H9 (cell line): ENCODE results near the gene UBE2D1. TPM values are rescaled to one million over a fixed set of nuclear protein-coding genes. Genes with fewer than 3 reads are reported as not detected.

Experiments
- DNase-seq: peaks from one replicate; pipeline ENCODE4 v3.0.0-alpha.2; 2017
- H2AFZ ChIP-seq: one replicate; pipeline ENCODE4 v1.6.1; 2013; ENCODE audit warnings: mild to moderate bottlenecking, low read length, control low read depth, moderate library complexity
- H2AK5ac ChIP-seq: 2 replicates; pipeline ENCODE4 v1.6.1; 2013; ENCODE audit warnings: low read length, control low read depth, mixed read lengths; ENCODE audit not compliant: insufficient read length
- H2BK120ac ChIP-seq: one replicate; pipeline ENCODE4 v1.6.1; 2013; ENCODE audit warnings: low read depth, mild to moderate bottlenecking, low read length, control low read depth, inconsistent platforms; ENCODE audit not compliant: poor library complexity, severe bottlenecking
- H2BK12ac ChIP-seq: 2 replicates; pipeline ENCODE4 v1.6.1; 2013; ENCODE audit warnings: low read length, control low read depth, mixed read lengths, low read depth; ENCODE audit not compliant: insufficient read length
- H2BK15ac ChIP-seq: 2 replicates; pipeline ENCODE4 v1.6.1; 2013; ENCODE audit warnings: low read depth, low read length, control low read depth
- H2BK20ac ChIP-seq: one replicate; pipeline ENCODE4 v1.6.1; 2013; ENCODE audit warnings: low read depth, mild to moderate bottlenecking, low read length, control low read depth, inconsistent platforms; ENCODE audit not compliant: poor library complexity, severe bottlenecking
- H2BK5ac ChIP-seq: 2 replicates; pipeline ENCODE4 v1.6.1; 2013; ENCODE audit warnings: low read length, control low read depth, mixed read lengths; ENCODE audit not compliant: insufficient read length
- H3K14ac ChIP-seq: 2 replicates; pipeline ENCODE4 v1.6.1; 2013; ENCODE audit warnings: low read length, control low read depth; ENCODE audit not compliant: insufficient read depth
- H3K18ac ChIP-seq: 2 replicates; pipeline ENCODE4 v1.6.1; 2013; ENCODE audit warnings: low read depth, mild to moderate bottlenecking, mixed read lengths, low read length, control low read depth; ENCODE audit not compliant: insufficient read length
- H3K23ac ChIP-seq: 2 replicates; pipeline ENCODE4 v1.6.1; 2013; ENCODE audit warnings: low read length, control low read depth, mixed read lengths, low read depth; ENCODE audit not compliant: insufficient read length
- H3K23me2 ChIP-seq: 2 replicates; pipeline ENCODE4 v1.6.1; 2013; ENCODE audit warnings: low read depth, mild to moderate bottlenecking, mixed read lengths, low read length, control low read depth; ENCODE audit not compliant: insufficient read length, poor library complexity, severe bottlenecking
- H3K27ac ChIP-seq: 2 replicates; pipeline ENCODE4 v1.5.1; 2013; ENCODE audit warnings: low read length, control low read depth, mixed read lengths, low read depth; ENCODE audit not compliant: insufficient read length
- H3K27me3 ChIP-seq: 2 replicates; pipeline ENCODE4 v1.6.1; 2013; ENCODE audit warnings: low read length, control low read depth, inconsistent platforms; ENCODE audit not compliant: insufficient read depth
- H3K4ac ChIP-seq: 2 replicates; pipeline ENCODE4 v1.6.1; 2013; ENCODE audit warnings: low read depth, mild to moderate bottlenecking, control low read depth, inconsistent platforms, low read length, moderate library complexity
- H3K4me1 ChIP-seq: 2 replicates; pipeline ENCODE4 v1.6.1; 2013; ENCODE audit warnings: low read length, control low read depth, inconsistent platforms; ENCODE audit not compliant: insufficient read depth
- H3K4me2 ChIP-seq: 2 replicates; pipeline ENCODE4 v1.6.1; 2013; ENCODE audit warnings: low read length, control low read depth, mixed read lengths; ENCODE audit not compliant: insufficient read length, insufficient read depth
- H3K56ac ChIP-seq: 2 replicates; pipeline ENCODE4 v1.6.1; 2013; ENCODE audit warnings: low read depth, mild to moderate bottlenecking, mixed read lengths, low read length, control low read depth; ENCODE audit not compliant: insufficient read length
- H3K79me1 ChIP-seq: 2 replicates; pipeline ENCODE4 v1.6.1; 2013; ENCODE audit warnings: low read depth, mild to moderate bottlenecking, moderate library complexity, low read length, control low read depth, inconsistent platforms; ENCODE audit not compliant: insufficient read depth, poor library complexity, severe bottlenecking
- H3K79me2 ChIP-seq: 2 replicates; pipeline ENCODE4 v1.6.1; 2013; ENCODE audit warnings: low read length, control low read depth, inconsistent platforms; ENCODE audit not compliant: insufficient read depth
- H3K9ac ChIP-seq: 2 replicates; pipeline ENCODE4 v1.6.1; 2013; ENCODE audit warnings: low read length, control low read depth, mixed read lengths; ENCODE audit not compliant: insufficient read length; ENCODE audit errors: extremely low read depth
- H3K9me3 ChIP-seq: one replicate; pipeline ENCODE4 v1.6.1; 2013; ENCODE audit warnings: low read depth, low read length, inconsistent platforms; ENCODE audit not compliant: control insufficient read depth
- H3T11ph ChIP-seq: one replicate; pipeline ENCODE4 v1.6.1; 2013; ENCODE audit warnings: mild to moderate bottlenecking, low read length, control low read depth, inconsistent platforms
- H4K20me1 ChIP-seq: one replicate; pipeline ENCODE4 v1.6.1; 2013; ENCODE audit not compliant: control insufficient read depth, insufficient read length, insufficient read depth
- H4K5ac ChIP-seq: 2 replicates; pipeline ENCODE4 v1.6.1; 2013; ENCODE audit warnings: low read depth, mild to moderate bottlenecking, mixed read lengths, low read length, control low read depth; ENCODE audit not compliant: insufficient read length
- H4K8ac ChIP-seq: replicated peaks from 2 replicates; pipeline ENCODE4 v1.6.1; 2013; ENCODE audit warnings: low read length, control low read depth, mixed read lengths, low read depth; ENCODE audit not compliant: insufficient read length
- H4K91ac ChIP-seq: 2 replicates; pipeline ENCODE4 v1.6.1; 2013; ENCODE audit warnings: low read depth, mild to moderate bottlenecking, moderate library complexity, mixed read lengths, low read length, control low read depth; ENCODE audit not compliant: insufficient read length
- H3K27ac Mint-ChIP-seq, 3 experiments: 2 replicates in 2 of 3; 3 replicates in 1 of 3; pipeline ENCODE4 v1.8.0; 2020 to 2021; ENCODE audit warnings: mixed read lengths in 3 of 3, mild to moderate bottlenecking in 1 of 3, moderate library complexity in 1 of 3
- H3K27me3 Mint-ChIP-seq: 2 replicates; pipeline ENCODE4 v1.8.0; 2021; ENCODE audit warnings: low read depth, mild to moderate bottlenecking, moderate library complexity, mixed read lengths
- H3K36me3 Mint-ChIP-seq, 3 experiments: 2 replicates in 2 of 3; 3 replicates in 1 of 3; pipeline ENCODE4 v1.8.0; 2020 to 2021; ENCODE audit warnings: low read depth in 3 of 3, mixed read lengths in 3 of 3; ENCODE audit not compliant: insufficient read depth in 1 of 3
- H3K4me1 Mint-ChIP-seq, 2 experiments: 2 replicates each; pipeline ENCODE4 v1.8.0; 2020; ENCODE audit warnings: mixed read lengths in 2 of 2
- H3K4me3 Mint-ChIP-seq, 2 experiments: 2 replicates in 1 of 2; 3 replicates in 1 of 2; pipeline ENCODE4 v1.8.0; 2020 to 2021; ENCODE audit warnings: mild to moderate bottlenecking in 2 of 2, mixed read lengths in 2 of 2, moderate library complexity in 1 of 2
- H3K9me3 Mint-ChIP-seq, 2 experiments: 2 replicates in 1 of 2; 3 replicates in 1 of 2; pipeline ENCODE4 v1.8.0; 2020; ENCODE audit warnings: mild to moderate bottlenecking in 2 of 2, mixed read lengths in 2 of 2, moderate library complexity in 1 of 2
- WGBS: extraction: QIAGEN DNeasy Blood & Tissue Kit; methylation state at CpG from one replicate; pipeline ENCODE4 v1.1.7; 2013; ENCODE audit warnings: missing lambda C conversion rate, low lambda C conversion rate, mixed read lengths; ENCODE audit not compliant: insufficient read length; ENCODE audit errors: extremely low coverage; 5-methylcytosine and 5-hydroxymethylcytosine counted together
- total RNA-seq: library from RNA; stranded (reverse); gene quantifications from 2 replicates; pipeline ENCODE4 v1.2.1, GENCODE V29; 2021
- TF ChIP-seq, protein P1 (sequence below): fragments of 200-600 bp; sonication (generic); conservative IDR thresholded peaks from 3 replicates; pipeline ENCODE4 v1.8.0; 2021; ENCODE audit warnings: antibody characterized with exemption, mild to moderate bottlenecking

UBE2D1 gene
- total RNA-seq, 1 experiment from 2014 or later: 26.8 TPM

GRCh38 chr10:58359541-58359940 lies 24.7 kb downstream of the UBE2D1 start:
- Histone ChIP-seq H2BK5ac (no peak overlapping the region), H3K56ac (no peak overlapping the region), H3K9ac (no peak overlapping the region), H3K27me3 (no peaks in the 10 kb centered on the region), H2AK5ac (no peak overlapping the region), H3K79me2 (no peaks in the 10 kb centered on the region), H4K5ac (no peak overlapping the region), H3K4me2 (no peak overlapping the region), H3K27ac (no peak overlapping the region), H3K14ac (no peak overlapping the region), H2BK120ac (no peak overlapping the region), H3K18ac (no peak overlapping the region), H3K23ac (no peak overlapping the region), H3K4me1 (no peaks in the 10 kb centered on the region; the same call in 1 of the 2 replicates), H4K8ac (no peak overlapping the region), H4K91ac (no peak overlapping the region), H3K9me3 (no peaks in the 10 kb centered on the region), H2AFZ (no peak overlapping the region), H2BK15ac (no peak overlapping the region), H3K4ac (no peak overlapping the region), H2BK12ac (no peak overlapping the region), H3K23me2 (no peaks in the 10 kb centered on the region), H3T11ph (no peak overlapping the region), H4K20me1 (no peaks in the 10 kb centered on the region), H2BK20ac (no peak overlapping the region), H3K79me1 (no peaks in the 10 kb centered on the region)
- no peaks in the 10 kb centered on the region for H3K9me3 Mint-ChIP-seq
- H3K4me1 Mint-ChIP-seq: peaks cover 0 to 11% of the 10 kb centered on the region in 2 experiments; a peak in 2 of 4 replicates
- H3K27ac Mint-ChIP-seq: no peak overlapping the region; a peak in 1 of 7 replicates
- peaks cover 0 to 3% (median 0%) of the 10 kb centered on the region in 3 experiments; a peak in 1 of 7 replicates for H3K36me3 Mint-ChIP-seq
- no CpG with 5 or more reads among the region's 3 CpGs for WGBS
- H3K27me3 Mint-ChIP-seq: no peaks in the 10 kb centered on the region
- TF ChIP-seq, protein P1, sequence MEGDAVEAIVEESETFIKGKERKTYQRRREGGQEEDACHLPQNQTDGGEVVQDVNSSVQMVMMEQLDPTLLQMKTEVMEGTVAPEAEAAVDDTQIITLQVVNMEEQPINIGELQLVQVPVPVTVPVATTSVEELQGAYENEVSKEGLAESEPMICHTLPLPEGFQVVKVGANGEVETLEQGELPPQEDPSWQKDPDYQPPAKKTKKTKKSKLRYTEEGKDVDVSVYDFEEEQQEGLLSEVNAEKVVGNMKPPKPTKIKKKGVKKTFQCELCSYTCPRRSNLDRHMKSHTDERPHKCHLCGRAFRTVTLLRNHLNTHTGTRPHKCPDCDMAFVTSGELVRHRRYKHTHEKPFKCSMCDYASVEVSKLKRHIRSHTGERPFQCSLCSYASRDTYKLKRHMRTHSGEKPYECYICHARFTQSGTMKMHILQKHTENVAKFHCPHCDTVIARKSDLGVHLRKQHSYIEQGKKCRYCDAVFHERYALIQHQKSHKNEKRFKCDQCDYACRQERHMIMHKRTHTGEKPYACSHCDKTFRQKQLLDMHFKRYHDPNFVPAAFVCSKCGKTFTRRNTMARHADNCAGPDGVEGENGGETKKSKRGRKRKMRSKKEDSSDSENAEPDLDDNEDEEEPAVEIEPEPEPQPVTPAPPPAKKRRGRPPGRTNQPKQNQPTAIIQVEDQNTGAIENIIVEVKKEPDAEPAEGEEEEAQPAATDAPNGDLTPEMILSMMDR: no peak
- no peak for DNase-seq
- no peak overlapping the region for H3K4me3 Mint-ChIP-seq
